ENCODE measurements around the gene PDZRN3.
"Not testable (repeated sequence)": the region's sequence is repeated elsewhere in the genome, so short reads cannot be mapped to it uniquely, and the experiment has no call there.

Gene PDZRN3

GRCh38 chr3:73484656-73485248 lies 140.0 kb downstream of the PDZRN3 start:
- no peak for DNase-seq

- DNase-seq = no peak
Measured at GRCh38 chr3:73481888-73482287, 142.9 kb downstream of the PDZRN3 start.

GRCh38 chr3:73480187-73480672 lies 144.5 kb downstream of the PDZRN3 start:
- DNase-seq = no peak

- DNase-seq = no peak
Measured at GRCh38 chr3:73479325-73479724, 145.4 kb downstream of the PDZRN3 start.

GRCh38 chr3:73478858-73479257 lies 145.9 kb downstream of the PDZRN3 start:
- DNase-seq = no peak

GRCh38 chr3:73475717-73476116 lies 149.0 kb downstream of the PDZRN3 start:
- no peak for DNase-seq

- DNase-seq = no peak
Measured at GRCh38 chr3:73475175-73475574, 149.6 kb downstream of the PDZRN3 start.

GRCh38 chr3:73474619-73475018 lies 150.1 kb downstream of the PDZRN3 start:
- no peak for DNase-seq

- no peak for DNase-seq
Measured at GRCh38 chr3:73473898-73474416, 150.8 kb downstream of the PDZRN3 start.

GRCh38 chr3:73473181-73473897 lies 151.4 kb downstream of the PDZRN3 start:
- DNase-seq = no peak

- no peak for DNase-seq
Measured at GRCh38 chr3:73471986-73472787, 152.6 kb downstream of the PDZRN3 start.

GRCh38 chr3:73470860-73471259 lies 153.9 kb downstream of the PDZRN3 start:
- DNase-seq = no peak

- DNase-seq = no peak
Measured at GRCh38 chr3:73469331-73469730, 155.4 kb downstream of the PDZRN3 start.

GRCh38 chr3:73467211-73467610 lies 157.5 kb downstream of the PDZRN3 start:
- no peak for DNase-seq

- DNase-seq = no peak
Measured at GRCh38 chr3:73465926-73466325, 158.8 kb downstream of the PDZRN3 start.

- not testable (repeated sequence) for DNase-seq
Measured at GRCh38 chr3:73464126-73464525, 160.6 kb downstream of the PDZRN3 start.

GRCh38 chr3:73461547-73461946 lies 163.2 kb downstream of the PDZRN3 start:
- DNase-seq = no peak

- DNase-seq = no peak
Measured at GRCh38 chr3:73459711-73460110, 165.0 kb downstream of the PDZRN3 start.

GRCh38 chr3:73453666-73454065 lies 171.1 kb downstream of the PDZRN3 start:
- no peak for DNase-seq

- DNase-seq = no peak
Measured at GRCh38 chr3:73452729-73453128, 172.0 kb downstream of the PDZRN3 start.

GRCh38 chr3:73451301-73451944 lies 173.3 kb downstream of the PDZRN3 start:
- DNase-seq = no peak

- DNase-seq = no peak
Measured at GRCh38 chr3:73449774-73450173, 175.0 kb downstream of the PDZRN3 start.

GRCh38 chr3:73448761-73449301 lies 175.9 kb downstream of the PDZRN3 start:
- no peak for DNase-seq

Data from activated CD4-positive, alpha-beta T cell treated with anti-CD3 and anti-CD28 coated beads for 1 hour (primary cell).